ENCODE data around the gene FREY1. TPM values are rescaled to one million over a fixed set of nuclear protein-coding genes. Genes with fewer than 3 reads are reported as not detected.

Gene FREY1
- total RNA-seq, 2 experiments from 2014 or later = 5.7 to 6.0 TPM

DNA sequence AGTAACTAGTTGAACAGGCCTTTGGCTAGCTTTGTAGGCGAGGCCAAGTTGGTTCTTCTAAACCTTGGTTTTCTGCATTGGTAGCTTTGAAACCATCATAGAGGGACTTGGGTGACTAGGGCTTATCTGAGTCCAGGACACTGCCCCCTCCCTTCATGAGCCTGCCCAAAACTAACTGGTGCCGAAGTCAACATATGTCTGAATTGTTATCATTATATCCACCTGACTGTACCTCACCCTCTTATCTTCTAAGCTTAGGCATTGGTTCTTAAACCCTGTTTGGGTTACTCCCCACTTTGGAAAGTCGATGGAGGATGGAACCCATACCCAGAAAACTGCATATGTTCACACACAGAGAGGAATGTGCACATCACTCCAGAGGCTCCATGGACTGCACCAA is 29.2 kb downstream of the FREY1 start:
- peaks cover 73% of the 10 kb centered on the region for H3K36me3 ChIP-seq (ENCODE audit: insufficient read depth, low read length)
- H3K4me1 ChIP-seq (ENCODE audit: insufficient read depth, low read length) = no peaks in the 10 kb centered on the region
- POLR2A ChIA-PET = no interaction called here
- no peak overlapping the region for H3K4me3 ChIP-seq (ENCODE audit: low read length)
- no peak overlapping the region for H3K27ac ChIP-seq (ENCODE audit: low read depth in 1 of 2, low read length in 2 of 2)
- TF ChIP-seq CTCF (IDR thresholded peaks at IDR 0.05) = no peak
- intact Hi-C loops (cut with DNase I, micrococcal nuclease) = loop anchor here (10.0 kb wide), 1 partner anchor 127 kb away; no protein-coding TSS in a partner anchor
- H3K4me3 Mint-ChIP-seq = no peak overlapping the region
- no peaks in the 10 kb centered on the region for H3K4me1 Mint-ChIP-seq (ENCODE audit: low read depth)
- no peaks in the 10 kb centered on the region for H3K27me3 Mint-ChIP-seq
- peaks cover 90% of the 10 kb centered on the region for H3K36me3 Mint-ChIP-seq (ENCODE audit: low read depth)
- no peak overlapping the region for H3K27ac Mint-ChIP-seq
- CTCF ChIA-PET = no interaction called here
- ATAC-seq (ENCODE audit: poor library complexity) (no peak), DNase-seq (no peak)
- no peaks in the 10 kb centered on the region for H3K9me3 ChIP-seq (ENCODE audit: control insufficient read depth in 1 of 2, insufficient read depth in 1 of 2, low read length in 2 of 2)
- H3K9me3 Mint-ChIP-seq = no peaks in the 10 kb centered on the region
- no peaks in the 10 kb centered on the region for H3K27me3 ChIP-seq (ENCODE audit: control insufficient read depth in 1 of 2, insufficient read depth in 2 of 2, low read length in 2 of 2)

GRCh38 chr11:45877221-45877620 is 29.9 kb downstream of the FREY1 start:
- ATAC-seq (ENCODE audit: poor library complexity) (no peak), DNase-seq (no peak)
- H3K4me3 Mint-ChIP-seq = no peak overlapping the region
- Histone ChIP-seq H3K4me1 (ENCODE audit: insufficient read depth, low read length) (no peaks in the 10 kb centered on the region), H3K9me3 (ENCODE audit: control insufficient read depth in 1 of 2, insufficient read depth in 1 of 2, low read length in 2 of 2) (no peaks in the 10 kb centered on the region), H3K27ac (ENCODE audit: low read depth in 1 of 2, low read length in 2 of 2) (no peak overlapping the region), H3K27me3 (ENCODE audit: control insufficient read depth in 1 of 2, insufficient read depth in 2 of 2, low read length in 2 of 2) (no peaks in the 10 kb centered on the region), H3K4me3 (ENCODE audit: low read length) (no peak overlapping the region), H3K36me3 (ENCODE audit: insufficient read depth, low read length) (peaks cover 79% of the 10 kb centered on the region)
- H3K4me1 Mint-ChIP-seq (ENCODE audit: low read depth) = no peaks in the 10 kb centered on the region
- no peak overlapping the region for H3K27ac Mint-ChIP-seq
- H3K27me3 Mint-ChIP-seq = no peaks in the 10 kb centered on the region
- H3K9me3 Mint-ChIP-seq = no peaks in the 10 kb centered on the region
- no peak for TF ChIP-seq CTCF (IDR thresholded peaks at IDR 0.05)
- peaks cover 93% of the 10 kb centered on the region for H3K36me3 Mint-ChIP-seq (ENCODE audit: low read depth)
- CTCF ChIA-PET = no interaction called here
- intact Hi-C loops (cut with DNase I, micrococcal nuclease) = loop anchor here (10.0 kb wide), 1 partner anchor 128 kb away; no protein-coding TSS in a partner anchor
- POLR2A ChIA-PET = no interaction called here

DNA sequence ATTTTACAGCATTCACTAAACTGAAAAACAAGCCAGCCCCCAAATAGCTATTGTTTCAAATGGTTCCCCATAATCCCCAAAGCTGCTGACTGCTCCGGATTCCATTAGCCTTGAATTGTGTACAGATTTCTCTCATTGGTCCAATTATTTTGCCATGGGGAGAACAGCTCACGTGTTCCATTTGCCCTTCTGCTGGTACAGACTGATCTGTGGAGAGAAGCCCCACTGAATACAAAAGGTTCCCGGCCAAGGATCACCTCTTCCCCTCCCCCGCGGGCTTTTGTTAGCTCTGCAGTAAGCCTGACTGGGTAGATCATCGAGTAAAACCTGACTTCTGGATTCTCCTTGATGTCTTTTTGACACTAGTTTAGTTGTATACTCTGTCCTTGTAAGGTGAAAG is 30.7 kb downstream of the FREY1 start:
- no peak overlapping the region for H3K4me3 Mint-ChIP-seq
- ChIA-PET POLR2A (no interaction called here), CTCF (no interaction called here)
- no peaks in the 10 kb centered on the region for H3K4me1 Mint-ChIP-seq (ENCODE audit: low read depth)
- H3K9me3 Mint-ChIP-seq = no peaks in the 10 kb centered on the region
- H3K9me3 ChIP-seq (ENCODE audit: control insufficient read depth in 1 of 2, insufficient read depth in 1 of 2, low read length in 2 of 2) = no peaks in the 10 kb centered on the region
- TF ChIP-seq CTCF (IDR thresholded peaks at IDR 0.05) = no peak
- H3K36me3 ChIP-seq (ENCODE audit: insufficient read depth, low read length) = peaks cover 82% of the 10 kb centered on the region
- DNase-seq (no peak), ATAC-seq (ENCODE audit: poor library complexity) (no peak)
- peaks cover 93% of the 10 kb centered on the region for H3K36me3 Mint-ChIP-seq (ENCODE audit: low read depth)
- H3K27me3 Mint-ChIP-seq = no peaks in the 10 kb centered on the region
- no peaks in the 10 kb centered on the region for H3K4me1 ChIP-seq (ENCODE audit: insufficient read depth, low read length)
- H3K4me3 ChIP-seq (ENCODE audit: low read length) = no peak overlapping the region
- intact Hi-C loops (cut with DNase I, micrococcal nuclease) = loop anchor here (10.0 kb wide), 1 partner anchor 128 kb away; no protein-coding TSS in a partner anchor
- no peak overlapping the region for H3K27ac Mint-ChIP-seq
- H3K27ac ChIP-seq (ENCODE audit: low read depth in 1 of 2, low read length in 2 of 2) = no peak overlapping the region
- H3K27me3 ChIP-seq (ENCODE audit: control insufficient read depth in 1 of 2, insufficient read depth in 2 of 2, low read length in 2 of 2) = no peaks in the 10 kb centered on the region

Measured in CD4-positive, alpha-beta T cell (primary cell).